ENCODE results near the gene CDC42EP4.

CDC42EP4 gene

DNA sequence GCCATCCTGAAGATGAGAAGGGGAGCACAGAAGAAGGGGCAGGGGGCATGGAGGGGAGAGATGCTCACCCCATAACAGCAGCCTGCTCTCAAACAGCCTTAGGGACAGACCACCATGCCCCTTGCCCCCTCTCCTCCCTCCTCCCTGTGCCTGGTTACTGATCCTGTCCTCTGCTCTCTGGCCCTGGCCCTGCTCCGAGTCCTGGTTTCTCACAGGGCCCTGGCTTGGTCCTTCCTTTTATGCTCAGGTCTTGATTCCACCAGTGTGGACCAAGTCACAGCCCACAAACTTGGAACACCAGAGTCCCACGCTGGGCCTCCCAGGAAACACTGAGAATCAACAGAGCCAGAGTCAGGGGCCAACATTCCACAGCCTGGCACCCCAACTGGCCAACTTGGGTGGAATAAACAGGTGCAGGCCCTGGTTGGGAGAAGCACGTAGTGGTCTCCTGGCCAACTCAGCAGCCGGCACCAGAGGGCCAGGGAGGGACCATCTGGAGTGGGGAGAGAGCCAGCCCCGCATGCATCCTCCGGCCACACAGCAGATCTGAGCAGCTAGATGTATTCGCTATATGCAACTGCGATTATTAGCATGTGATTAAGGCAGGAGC lies 44.9 kb upstream of the CDC42EP4 start:
- no peak for DNase-seq (ENCODE audit: extremely low read depth, low read depth)
- TF ChIP-seq, protein P1, sequence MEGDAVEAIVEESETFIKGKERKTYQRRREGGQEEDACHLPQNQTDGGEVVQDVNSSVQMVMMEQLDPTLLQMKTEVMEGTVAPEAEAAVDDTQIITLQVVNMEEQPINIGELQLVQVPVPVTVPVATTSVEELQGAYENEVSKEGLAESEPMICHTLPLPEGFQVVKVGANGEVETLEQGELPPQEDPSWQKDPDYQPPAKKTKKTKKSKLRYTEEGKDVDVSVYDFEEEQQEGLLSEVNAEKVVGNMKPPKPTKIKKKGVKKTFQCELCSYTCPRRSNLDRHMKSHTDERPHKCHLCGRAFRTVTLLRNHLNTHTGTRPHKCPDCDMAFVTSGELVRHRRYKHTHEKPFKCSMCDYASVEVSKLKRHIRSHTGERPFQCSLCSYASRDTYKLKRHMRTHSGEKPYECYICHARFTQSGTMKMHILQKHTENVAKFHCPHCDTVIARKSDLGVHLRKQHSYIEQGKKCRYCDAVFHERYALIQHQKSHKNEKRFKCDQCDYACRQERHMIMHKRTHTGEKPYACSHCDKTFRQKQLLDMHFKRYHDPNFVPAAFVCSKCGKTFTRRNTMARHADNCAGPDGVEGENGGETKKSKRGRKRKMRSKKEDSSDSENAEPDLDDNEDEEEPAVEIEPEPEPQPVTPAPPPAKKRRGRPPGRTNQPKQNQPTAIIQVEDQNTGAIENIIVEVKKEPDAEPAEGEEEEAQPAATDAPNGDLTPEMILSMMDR (IDR thresholded peaks at IDR 0.05; ENCODE audit: low read depth, low read length), result no peak

DNA sequence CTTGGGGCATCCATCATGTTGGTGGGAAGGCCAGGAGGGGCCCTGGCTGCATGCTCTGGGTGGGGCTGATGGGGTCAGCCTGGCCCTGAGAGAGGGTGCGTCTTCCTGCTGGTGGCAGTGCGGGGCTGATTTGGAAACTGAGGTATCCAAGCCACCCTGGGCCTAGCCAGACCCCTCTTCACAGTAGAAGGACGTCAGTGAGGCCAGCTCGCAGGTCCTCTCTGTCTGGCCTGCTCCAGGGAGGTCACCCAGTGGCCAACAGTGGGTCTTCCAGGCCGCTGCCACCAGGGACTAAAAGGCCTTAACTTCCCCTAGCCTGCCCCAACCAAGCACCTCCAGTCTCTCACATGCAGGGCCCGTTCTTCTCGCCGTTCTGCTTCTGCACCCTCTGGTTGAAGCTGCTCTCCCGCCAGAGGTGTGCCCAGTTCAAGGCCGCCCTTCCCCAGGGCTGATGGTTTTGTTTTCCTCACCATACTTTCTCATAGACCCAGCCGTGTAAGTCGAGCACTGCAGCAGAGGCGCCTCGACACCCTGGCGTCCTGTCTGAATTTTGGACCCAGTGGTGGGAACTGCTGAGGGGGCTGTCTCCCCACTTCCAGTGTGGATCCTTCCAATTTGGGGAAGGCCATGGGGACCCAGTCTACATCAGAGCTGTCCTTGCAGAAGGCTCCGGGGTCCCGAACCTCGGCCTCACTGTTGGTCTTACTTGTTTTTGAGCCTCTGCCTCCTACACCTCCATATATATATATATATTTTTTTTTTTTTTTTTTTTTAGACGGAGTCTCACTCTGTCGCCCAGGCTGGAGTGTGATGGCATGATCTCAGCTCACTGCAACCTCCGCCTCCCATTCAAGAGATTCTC lies 42.9 kb upstream of the CDC42EP4 start:
- DNase-seq (ENCODE audit: extremely low read depth, low read depth), result no peak
- TF ChIP-seq, protein P1 (IDR thresholded peaks at IDR 0.05; ENCODE audit: low read depth, low read length), result no peak

DNA sequence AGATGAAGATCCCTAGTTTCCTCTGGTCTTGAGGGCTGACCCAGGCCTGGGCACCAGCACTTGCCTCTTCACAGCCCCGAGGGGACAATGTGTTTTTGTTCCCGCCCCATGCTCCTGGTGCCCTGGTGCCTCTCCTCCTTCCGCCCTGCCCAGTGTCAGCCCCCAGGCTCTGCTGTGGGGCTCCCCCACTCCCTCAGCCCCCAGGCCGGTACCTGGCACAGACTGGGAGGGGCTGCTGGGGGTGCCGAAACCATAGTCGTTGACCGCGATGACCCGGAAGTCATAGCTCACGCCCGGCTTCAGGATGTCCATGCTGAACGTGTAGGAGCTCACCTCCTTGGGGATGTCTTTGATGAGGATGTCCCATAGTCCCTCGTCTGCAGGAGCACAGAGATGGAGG lies 40.5 kb upstream of the CDC42EP4 start:
- TF ChIP-seq, protein P1 (IDR thresholded peaks at IDR 0.05; ENCODE audit: low read depth, low read length), result no peak
- no peak for DNase-seq (ENCODE audit: extremely low read depth, low read depth)

DNA sequence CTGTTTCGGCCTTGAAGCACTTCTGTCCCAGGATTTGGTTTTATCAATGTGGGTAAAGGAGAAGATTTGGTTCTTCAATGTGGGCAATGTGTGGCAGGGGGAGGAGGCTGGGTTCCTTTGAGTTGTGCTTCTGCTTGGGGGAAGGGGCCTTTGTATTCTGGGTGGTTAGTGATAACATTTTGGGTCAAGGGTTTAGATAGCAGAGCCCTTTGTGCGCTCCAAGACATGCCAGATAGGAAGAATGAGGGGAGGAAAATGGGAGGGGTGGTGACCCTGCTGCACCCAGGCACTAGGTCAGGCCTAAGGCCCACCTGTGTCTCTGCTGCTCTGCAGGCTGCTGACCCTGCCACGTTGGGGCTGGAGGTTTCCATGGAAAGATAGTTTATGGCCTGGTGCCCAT lies 40.0 kb upstream of the CDC42EP4 start:
- no peak for DNase-seq (ENCODE audit: extremely low read depth, low read depth)
- TF ChIP-seq, protein P1 (IDR thresholded peaks at IDR 0.05; ENCODE audit: low read depth, low read length), result no peak

DNA sequence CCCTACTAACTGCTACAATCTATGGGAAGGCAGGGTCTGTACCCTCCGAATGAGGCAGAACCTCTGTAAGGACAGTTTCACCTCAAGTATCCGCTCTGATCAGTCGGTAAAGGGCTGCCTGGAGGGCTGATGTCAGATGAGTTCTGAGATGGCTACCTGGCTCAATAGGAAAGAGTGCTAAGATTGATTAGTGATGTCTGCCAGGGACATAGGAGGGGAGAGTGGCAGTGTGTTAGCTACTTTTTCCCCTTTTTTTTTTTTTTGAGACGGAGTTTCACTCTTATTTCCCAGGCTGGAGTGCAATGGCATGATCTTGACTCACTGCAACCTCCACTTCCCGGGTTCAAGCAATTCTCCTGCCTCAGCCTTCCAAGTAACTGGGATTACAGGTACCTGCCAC lies 39.1 kb upstream of the CDC42EP4 start:
- DNase-seq (ENCODE audit: extremely low read depth, low read depth), result no peak
- TF ChIP-seq, protein P1 (IDR thresholded peaks at IDR 0.05; ENCODE audit: low read depth, low read length), result no peak

DNA sequence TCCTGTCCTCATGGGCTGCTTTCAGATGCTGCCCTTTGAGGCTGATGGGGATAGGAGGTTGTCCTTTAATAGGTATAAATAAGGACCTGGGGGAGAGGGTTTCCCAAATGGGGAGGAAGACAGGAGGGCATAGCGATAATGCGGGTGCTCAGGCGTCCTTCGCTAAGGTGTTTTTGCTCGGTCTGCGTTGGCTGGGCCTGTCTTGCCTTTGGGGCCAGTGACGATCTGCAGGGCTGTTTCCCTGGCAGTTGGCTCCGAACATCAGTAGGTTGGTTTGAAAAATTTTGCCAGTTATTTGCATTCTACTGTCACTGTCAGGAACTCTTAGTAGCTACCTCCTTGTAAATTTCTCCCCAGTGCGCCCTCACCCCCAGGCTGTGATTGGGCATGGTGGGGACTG lies 37.8 kb upstream of the CDC42EP4 start:
- no peak for DNase-seq (ENCODE audit: extremely low read depth, low read depth)
- TF ChIP-seq, protein P1 (IDR thresholded peaks at IDR 0.05; ENCODE audit: low read depth, low read length), result no peak

DNA sequence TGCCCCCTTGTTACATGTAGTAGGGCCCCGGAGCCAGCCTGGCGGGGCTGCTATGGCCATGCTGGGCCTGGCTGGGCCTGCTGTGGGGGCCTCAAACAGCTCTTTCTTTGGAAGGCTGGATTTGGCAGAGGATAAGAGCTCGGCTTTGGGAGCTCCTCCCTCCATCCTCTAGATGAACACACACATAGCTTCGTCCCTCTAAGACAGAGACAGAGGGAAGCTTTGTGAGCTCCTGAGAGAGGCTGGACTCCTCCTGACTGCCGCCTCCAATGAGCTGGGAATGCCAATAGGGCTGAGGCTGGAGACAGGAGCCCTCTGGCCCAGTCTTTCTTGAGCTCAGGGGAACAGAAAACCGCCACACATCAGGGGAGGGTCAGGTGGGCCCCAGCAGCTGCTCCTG lies 37.3 kb upstream of the CDC42EP4 start:
- TF ChIP-seq, protein P1 (IDR thresholded peaks at IDR 0.05; ENCODE audit: low read depth, low read length), result no peak
- no peak for DNase-seq (ENCODE audit: extremely low read depth, low read depth)

Measured in AG09319 (cell line).